H1 (cell line): ENCODE measurements around the gene PDZRN4. TPM values are rescaled to one million over a fixed set of nuclear protein-coding genes. Genes with fewer than 3 reads are reported as not detected.

Experiments used
- CTCF ChIA-PET: fragments of 300-600 bp; sonication (Branson Sonifier 250); formaldehyde crosslinking; loops from one replicate; lab custom pipeline; 2021; ENCODE audit not compliant: partially characterized antibody; lab: Charles Lee
- POLR2A ChIA-PET: fragments of 300-600 bp; sonication (Branson Sonifier 250); formaldehyde crosslinking; loops from one replicate; lab custom pipeline; 2021; ENCODE audit warnings: inconsistent platforms; ENCODE audit not compliant: partially characterized antibody; lab: Charles Lee
- DNase-seq, 2 experiments: peaks; one replicate each; pipeline versions ENCODE4 v3.0.0 to v3.0.0-alpha.2; 2010 to 2022; ENCODE audit warnings: low spot score in 2 of 2, low read depth in 1 of 2, mixed read lengths in 1 of 2
- FAIRE-seq: peaks from 2 replicates; lab custom pipeline; 2011; peaks lifted over from hg19 to GRCh38; lab: Jason Lieb, UNC
- H2AFZ ChIP-seq: 2 replicates; pipeline ENCODE4 v1.8.1; 2012; ENCODE audit warnings: low read length, inconsistent platforms
- H2AK5ac ChIP-seq: 2 replicates; pipeline ENCODE4 v1.6.1; 2013; ENCODE audit warnings: low read depth, low read length
- H2BK120ac ChIP-seq: replicated peaks from 2 replicates; pipeline ENCODE3; 2013; ENCODE audit warnings: low read depth, low read length, inconsistent platforms
- H2BK12ac ChIP-seq: 2 replicates; pipeline ENCODE4 v1.6.1; 2013; ENCODE audit warnings: low read depth, low read length
- H2BK15ac ChIP-seq: 2 replicates; pipeline ENCODE4 v1.6.1; 2013; ENCODE audit warnings: low read length
- H2BK20ac ChIP-seq: 2 replicates; pipeline ENCODE4 v1.6.1; 2013; ENCODE audit warnings: low read length
- H2BK5ac ChIP-seq: 2 replicates; pipeline ENCODE4 v1.6.1; 2013; ENCODE audit warnings: low read depth, low read length
- H3K14ac ChIP-seq: 2 replicates; pipeline ENCODE4 v1.6.1; 2013; ENCODE audit warnings: inconsistent platforms; ENCODE audit not compliant: insufficient read length
- H3K18ac ChIP-seq: 2 replicates; pipeline ENCODE4 v1.6.1; 2013; ENCODE audit warnings: low read length; ENCODE audit errors: extremely low read depth
- H3K23ac ChIP-seq: 2 replicates; pipeline ENCODE4 v1.6.1; 2013; ENCODE audit warnings: inconsistent platforms; ENCODE audit not compliant: insufficient read length
- H3K23me2 ChIP-seq: 2 replicates; pipeline ENCODE4 v1.6.1; 2013; ENCODE audit warnings: low read depth, low read length
- H3K27ac ChIP-seq: 2 replicates; pipeline ENCODE4 v1.6.1; 2011; ENCODE audit warnings: low read depth, low read length, inconsistent platforms
- H3K27me3 ChIP-seq, 4 experiments: replicated peaks in 1 of 4; 1 replicate in 1 of 4; 2 replicates in 3 of 4; pipeline versions ENCODE4 v1.6.1 to v1.8.1; 2011 to 2013; ENCODE audit warnings: low read length in 3 of 4, mild to moderate bottlenecking in 3 of 4, inconsistent platforms in 2 of 4, mixed read lengths in 2 of 4, moderate library complexity in 1 of 4; ENCODE audit not compliant: control insufficient read depth in 3 of 4, insufficient read depth in 3 of 4; ENCODE audit errors: extremely low read depth in 1 of 4
- H3K36me3 ChIP-seq, 4 experiments: 2 replicates each; pipeline versions ENCODE4 v1.6.1 to v1.8.1; 2011 to 2013; ENCODE audit warnings: mild to moderate bottlenecking in 4 of 4, low read length in 3 of 4, moderate library complexity in 2 of 4, control low read depth in 1 of 4, inconsistent platforms in 1 of 4; ENCODE audit not compliant: insufficient read depth in 4 of 4, control insufficient read depth in 2 of 4
- H3K4ac ChIP-seq: replicated peaks from 2 replicates; pipeline ENCODE3; 2013; ENCODE audit warnings: low read length, low read depth, mixed read lengths, inconsistent platforms; ENCODE audit not compliant: insufficient read length
- H3K4me1 ChIP-seq, 4 experiments: replicated peaks in 1 of 4; 1 replicate in 1 of 4; 2 replicates in 3 of 4; pipeline versions ENCODE4 v1.6.1 to v1.8.1; 2011 to 2013; ENCODE audit warnings: low read length in 3 of 4, inconsistent platforms in 2 of 4, mixed read lengths in 1 of 4; ENCODE audit not compliant: insufficient read depth in 4 of 4, control insufficient read depth in 3 of 4
- H3K4me2 ChIP-seq, 2 experiments: 2 replicates each; pipeline versions ENCODE4 v1.6.1 to v1.8.1; 2011 to 2013; ENCODE audit warnings: low read depth in 2 of 2, low read length in 2 of 2, control low read depth in 1 of 2, inconsistent platforms in 1 of 2, mild to moderate bottlenecking in 1 of 2; ENCODE audit not compliant: insufficient read depth in 1 of 2
- H3K4me3 ChIP-seq, 4 experiments: fragments of 200-600, 300-600 bp in 1 of 4; sonication (generic), shearing (Covaris generic), sonication (Bioruptor Twin) in 1 of 4; 2 replicates each; pipeline versions ENCODE4 v1.5.1 to v1.8.1; 2011 to 2016; ENCODE audit warnings: low read length in 4 of 4, low read depth in 3 of 4, control low read depth in 2 of 4, inconsistent platforms in 2 of 4, mild to moderate bottlenecking in 2 of 4, mixed read lengths in 1 of 4, moderate library complexity in 1 of 4; ENCODE audit not compliant: insufficient read depth in 2 of 4; ENCODE audit errors: extremely low read depth in 1 of 4
- H3K56ac ChIP-seq: replicated peaks from 2 replicates; pipeline ENCODE3; 2013; ENCODE audit warnings: low read depth, mild to moderate bottlenecking, mixed read lengths, low read length, inconsistent platforms; ENCODE audit not compliant: insufficient read length
- H3K79me1 ChIP-seq: 2 replicates; pipeline ENCODE4 v1.6.1; 2013; ENCODE audit warnings: low read depth, low read length, control low read depth
- H3K79me2 ChIP-seq, 2 experiments: 2 replicates each; pipeline versions ENCODE4 v1.6.1 to v1.8.1; 2012 to 2013; ENCODE audit warnings: low read length in 2 of 2, mild to moderate bottlenecking in 2 of 2, inconsistent platforms in 1 of 2; ENCODE audit not compliant: insufficient read depth in 2 of 2, control insufficient read depth in 1 of 2
- H3K9ac ChIP-seq, 4 experiments: replicated peaks in 1 of 4; 1 replicate in 1 of 4; 2 replicates in 3 of 4; pipeline versions ENCODE4 v1.6.1 to v1.8.1; 2011 to 2013; ENCODE audit warnings: low read depth in 3 of 4, low read length in 3 of 4, control low read depth in 2 of 4, mild to moderate bottlenecking in 2 of 4, moderate library complexity in 2 of 4, inconsistent platforms in 1 of 4; ENCODE audit errors: extremely low read depth in 1 of 4
- H3K9me3 ChIP-seq, 2 experiments: 2 replicates each; pipeline versions ENCODE4 v1.6.1 to v1.8.1; 2012 to 2013; ENCODE audit warnings: mild to moderate bottlenecking in 2 of 2, moderate library complexity in 2 of 2, control low read depth in 1 of 2, inconsistent platforms in 1 of 2, low read depth in 1 of 2, low read length in 1 of 2, mixed read lengths in 1 of 2; ENCODE audit not compliant: insufficient read depth in 2 of 2
- H4K20me1 ChIP-seq, 2 experiments: replicated peaks in 1 of 2; 2 replicates each; pipeline versions ENCODE3 to v1.8.1; 2011 to 2013; ENCODE audit warnings: inconsistent platforms in 2 of 2, low read length in 2 of 2, mild to moderate bottlenecking in 1 of 2; ENCODE audit not compliant: insufficient read depth in 2 of 2, control insufficient read depth in 1 of 2
- H4K5ac ChIP-seq: 2 replicates; pipeline ENCODE4 v1.6.1; 2013; ENCODE audit warnings: low read length, low read depth, mixed read lengths, inconsistent platforms; ENCODE audit not compliant: insufficient read length
- H4K8ac ChIP-seq: 2 replicates; pipeline ENCODE4 v1.8.0; 2013; ENCODE audit warnings: mild to moderate bottlenecking, moderate library complexity, low read length, inconsistent platforms; ENCODE audit not compliant: insufficient read depth; ENCODE audit errors: extremely low read depth
- H4K91ac ChIP-seq: replicated peaks from 2 replicates; pipeline ENCODE3; 2013; ENCODE audit warnings: low read length, mixed read lengths, inconsistent platforms; ENCODE audit not compliant: insufficient read length
- CBX8 ChIP-seq: fragments of 300-800, 300-1000 bp; sonication (generic); IDR thresholded peaks from 2 replicates; pipeline ENCODE4 v1.7.1; 2016; ENCODE audit warnings: low read depth, low read length, borderline replicate concordance
- CHD2 ChIP-seq: IDR thresholded peaks from 2 replicates; pipeline ENCODE4 v1.6.1; 2012; ENCODE audit warnings: low read length, improper control_type of control experiment
- EZH2 ChIP-seq: fragments of 200-600 bp; sonication (generic); IDR thresholded peaks from 2 replicates; pipeline ENCODE4 v1.7.1; 2012; ENCODE audit warnings: low read depth, mild to moderate bottlenecking, moderate library complexity, low read length, inconsistent platforms; ENCODE audit not compliant: severe bottlenecking
- TAF7 ChIP-seq: optimal IDR thresholded peaks from 2 replicates; pipeline ENCODE3; 2011; ENCODE audit warnings: low read depth, mild to moderate bottlenecking, inconsistent platforms, low read length, moderate library complexity, borderline replicate concordance
- WGBS, 2 experiments: shearing (Covaris generic) in 1 of 2; methylation state at CpG; one replicate each; pipeline versions ENCODE4 v1.1.6 to v1.1.7; 2013 to 2015; ENCODE audit warnings: low lambda C conversion rate in 2 of 2, mixed read lengths in 2 of 2, inconsistent platforms in 1 of 2, low coverage in 1 of 2, missing lambda C conversion rate in 1 of 2; ENCODE audit not compliant: insufficient replicate concordance in 2 of 2, insufficient coverage in 1 of 2, insufficient read length in 1 of 2; ENCODE audit errors: extremely low coverage in 1 of 2, missing lambda C conversion rate in 1 of 2; 5-methylcytosine and 5-hydroxymethylcytosine counted together
- polyA plus RNA-seq, 7 experiments: library from polyadenylated mRNA; depleted of rRNA in 3 of 7; stranded (reverse) in 5 of 7; unstranded in 2 of 7; fragments of >200 nt in 5 of 7; fragments of 200-250 nt in 2 of 7; gene quantifications; 1 replicate in 5 of 7; 2 replicates in 1 of 7; 4 replicates in 1 of 7; pipeline versions ENCODE4 v1.2.1 to v1.2.3, GENCODE V29; 2011 to 2013; ENCODE audit warnings: missing spikeins in 2 of 7, mixed read lengths in 2 of 7
- total RNA-seq: library from RNA; stranded (reverse); fragmentation: NEBNext Ultra II Directional; extraction: Animal tissue kit (Norgen Biotek cat#: 25700); gene quantifications from 2 replicates; pipeline ENCODE4 v1.2.1, GENCODE V29; 2021

PDZRN4 gene
- total and polyA plus RNA-seq, 2 of the 8 experiments (the other 6 are each of a cell fraction or from before 2014, with no cell fraction given), result not detected

GRCh38 chr12:41514021-41514777, 326.1 kb downstream of the PDZRN4 start:
- Histone ChIP-seq H4K8ac (no peak overlapping the region), H3K56ac (no peak overlapping the region), H3K9me3 (no peaks in the 10 kb centered on the region), H3K79me2 (no peaks in the 10 kb centered on the region), H4K20me1 (no peaks in the 10 kb centered on the region), H2BK5ac (no peak overlapping the region), H3K36me3 (no peaks in the 10 kb centered on the region), H3K79me1 (no peaks in the 10 kb centered on the region), H3K27ac (no peak overlapping the region), H3K4me1 (no peaks in the 10 kb centered on the region), H2AK5ac (no peak overlapping the region), H3K27me3 (no peaks in the 10 kb centered on the region; a peak in 1 of 7 replicates), H4K5ac (no peak overlapping the region), H3K14ac (no peak overlapping the region), H2AFZ (no peak overlapping the region), H3K4me3 (no peak overlapping the region), H2BK120ac (no peak overlapping the region), H3K4me2 (no peak overlapping the region), H3K23me2 (no peaks in the 10 kb centered on the region), H4K91ac (no peak overlapping the region), H2BK12ac (no peak overlapping the region), H3K9ac (no peak overlapping the region), H2BK20ac (no peak overlapping the region), H3K23ac (no peak overlapping the region), H3K4ac (no peak overlapping the region), H3K18ac (no peak overlapping the region), H2BK15ac (no peak overlapping the region)
- WGBS, 2 experiments, result 85% methylated on average over 4 of the region's 4 CpGs; no CpG with 5 or more reads in 1 of the 2 experiments
- POLR2A ChIA-PET, result no interaction called here
- TF ChIP-seq EZH2 (no peak), CBX8 (no peak), TAF7 (no peak), CHD2 (no peak)
- FAIRE-seq, result no peak
- CTCF ChIA-PET, result interaction anchor here (0.6 to 2.9 kb wide), 5 partner anchors 11 to 149 kb away, joined by 3 to 14 read pairs (median 6); no protein-coding TSS in a partner anchor
- DNase-seq, result no peak
